ENCODE results near the gene IGF1R.

The IGF1R gene

DNA sequence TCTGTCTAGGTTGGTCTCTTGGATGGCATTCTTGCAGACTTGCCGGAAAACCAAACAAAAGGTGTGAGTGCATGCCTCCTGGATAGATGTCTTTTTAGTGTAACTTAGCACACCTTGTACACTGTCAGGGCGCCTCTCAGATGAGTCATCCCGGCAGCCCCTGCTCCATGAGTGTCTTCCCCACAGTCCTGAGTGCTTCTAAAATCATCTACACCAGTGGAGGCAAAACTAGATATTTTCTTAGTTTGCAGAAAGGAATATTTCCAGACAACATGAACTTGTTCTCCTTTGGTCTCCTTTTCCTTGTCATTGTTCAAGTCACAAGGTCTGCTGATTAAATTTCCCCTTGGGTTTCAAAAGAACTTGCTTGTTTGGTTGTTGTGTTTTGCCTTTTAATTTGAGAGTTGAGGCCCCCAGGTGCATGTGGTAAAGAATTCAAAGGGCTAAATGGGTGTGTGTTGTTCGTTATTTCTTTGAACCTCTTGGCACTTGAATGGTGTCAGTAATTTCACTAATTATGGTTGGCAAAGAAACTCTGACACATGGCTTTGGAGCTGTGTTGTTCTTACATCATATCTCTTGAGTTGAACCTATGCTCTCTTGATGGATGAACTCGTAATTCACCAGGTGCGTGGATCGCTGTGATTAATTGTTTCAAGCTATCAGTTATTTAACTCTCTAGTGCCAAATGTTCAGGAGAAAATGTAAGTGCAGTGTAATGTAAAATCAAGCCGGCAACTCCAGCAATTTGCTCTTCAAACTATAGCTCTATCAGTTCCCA lies 98.2 kb downstream of the IGF1R start:
- no peak for DNase-seq (ENCODE audit: low spot score)

DNA sequence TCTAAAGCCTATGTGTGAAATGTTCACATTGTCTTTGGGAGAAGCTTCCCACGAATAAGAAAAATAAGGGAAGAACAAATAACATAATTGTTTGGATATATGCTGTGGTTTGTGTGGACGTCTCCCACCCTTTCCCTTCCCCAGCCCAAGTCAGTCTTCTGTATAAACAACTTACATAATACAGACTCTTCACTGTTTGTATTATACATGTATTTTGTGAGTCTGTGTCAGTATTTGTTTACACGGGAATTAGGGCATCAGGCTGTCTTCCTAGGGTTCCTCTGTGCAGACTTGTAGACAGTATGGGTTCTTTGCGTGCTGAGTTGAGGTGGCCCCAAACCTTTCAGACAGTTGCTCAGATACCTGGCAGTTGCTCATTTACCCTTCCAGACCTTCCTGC lies 103.4 kb downstream of the IGF1R start:
- DNase-seq (ENCODE audit: low spot score), result no peak

DNA sequence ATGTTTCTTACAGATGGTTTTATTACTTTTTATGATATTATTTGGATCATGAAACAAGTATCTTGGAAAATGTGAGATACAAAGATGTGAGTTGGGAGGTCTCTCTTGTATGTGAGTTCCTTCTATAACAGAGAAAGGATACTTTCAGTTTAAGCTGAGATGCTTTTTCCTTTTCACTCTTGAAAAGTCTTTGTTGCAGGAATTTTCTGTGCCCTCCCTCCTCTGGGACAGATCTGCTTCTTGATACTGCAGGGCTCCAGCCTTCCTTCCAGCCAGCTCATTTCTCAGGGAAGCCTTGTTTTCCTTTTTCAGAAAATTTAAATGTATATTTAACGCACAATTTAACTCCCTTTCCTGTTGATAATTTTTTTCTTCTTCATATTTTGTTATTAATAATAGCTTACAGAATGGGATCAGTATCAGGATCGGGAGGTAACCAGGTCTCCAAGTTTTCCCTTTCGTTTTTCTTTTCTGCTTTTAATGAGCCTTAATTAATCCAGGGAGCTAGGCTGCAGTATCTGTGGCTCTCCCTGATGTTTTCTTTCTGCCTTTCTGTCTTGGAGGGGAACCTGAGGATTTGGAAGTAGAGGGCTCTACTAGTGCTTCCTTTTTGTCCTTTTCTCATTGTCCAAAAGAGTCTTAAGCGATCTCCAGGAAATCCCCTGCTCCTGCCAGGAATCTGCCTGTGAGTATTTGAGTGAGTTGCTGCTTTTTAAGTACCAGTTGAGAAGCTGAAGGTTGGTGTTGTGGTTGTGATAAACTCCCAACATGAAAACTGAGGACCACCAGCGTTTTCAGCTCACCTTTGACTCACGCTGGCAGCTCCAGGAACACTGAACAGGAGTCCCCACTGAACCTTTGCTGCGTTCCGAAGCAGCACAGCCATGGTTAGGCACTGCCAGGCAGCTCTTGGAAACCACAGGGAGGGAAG lies 105.7 kb downstream of the IGF1R start:
- no peak for DNase-seq (ENCODE audit: low spot score)

DNA sequence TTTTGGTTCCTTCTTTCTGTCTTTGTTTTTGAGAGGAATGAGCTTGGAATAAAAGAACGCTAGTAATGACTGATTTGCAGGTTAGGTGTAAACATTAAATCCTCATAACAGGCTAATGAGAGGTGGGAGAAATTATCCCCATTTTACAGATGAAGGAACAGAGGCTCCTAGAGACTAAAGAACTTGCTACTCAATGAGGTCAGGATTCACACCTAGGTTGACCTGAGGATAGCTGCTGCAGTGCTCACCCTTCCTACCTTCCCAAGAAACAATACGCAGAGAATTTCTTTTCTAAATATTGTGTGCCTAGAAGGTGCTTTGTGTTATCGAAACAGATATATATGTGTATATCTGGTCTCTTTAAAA lies 106.3 kb downstream of the IGF1R start:
- no peak for DNase-seq (ENCODE audit: low spot score)

DNA sequence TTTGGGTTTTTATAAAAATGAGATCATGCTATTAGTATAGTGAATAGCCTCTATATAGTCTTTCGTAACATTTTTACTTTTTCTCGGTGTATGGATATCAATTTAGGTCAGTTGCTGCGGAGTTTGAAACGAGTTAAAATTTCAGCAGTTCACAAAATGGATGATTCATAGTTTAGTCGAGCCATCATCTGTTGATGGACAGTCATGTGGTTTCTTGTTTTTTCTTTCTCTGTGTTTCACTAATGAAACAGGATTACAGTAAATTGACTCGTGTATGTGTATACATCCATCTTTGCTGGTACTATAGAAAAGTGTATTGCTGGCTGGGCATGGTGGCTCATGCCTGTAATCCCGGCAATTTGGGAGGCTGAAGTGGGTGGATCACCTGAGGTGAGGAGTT lies 106.8 kb downstream of the IGF1R start:
- DNase-seq (ENCODE audit: low spot score), result no peak

DNA sequence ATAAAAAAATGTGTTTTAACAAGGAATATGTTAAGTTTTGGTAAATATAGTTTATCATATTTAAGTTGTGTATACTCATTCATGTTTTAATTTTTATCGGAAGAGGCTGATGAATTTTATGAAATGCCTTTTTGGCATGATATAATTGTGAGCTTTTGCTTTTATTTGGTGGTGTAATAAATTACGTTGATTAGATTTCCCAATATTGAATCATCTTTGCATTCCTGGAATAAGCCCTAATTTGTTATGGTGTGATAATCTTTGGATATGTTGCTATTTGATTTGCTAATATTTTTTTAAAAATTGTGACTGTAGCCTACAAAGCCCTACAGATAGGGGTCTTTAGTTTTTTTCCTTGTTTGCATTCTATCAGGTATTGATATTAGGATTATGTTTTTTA lies 107.4 kb downstream of the IGF1R start:
- DNase-seq (ENCODE audit: low spot score), result no peak

DNA sequence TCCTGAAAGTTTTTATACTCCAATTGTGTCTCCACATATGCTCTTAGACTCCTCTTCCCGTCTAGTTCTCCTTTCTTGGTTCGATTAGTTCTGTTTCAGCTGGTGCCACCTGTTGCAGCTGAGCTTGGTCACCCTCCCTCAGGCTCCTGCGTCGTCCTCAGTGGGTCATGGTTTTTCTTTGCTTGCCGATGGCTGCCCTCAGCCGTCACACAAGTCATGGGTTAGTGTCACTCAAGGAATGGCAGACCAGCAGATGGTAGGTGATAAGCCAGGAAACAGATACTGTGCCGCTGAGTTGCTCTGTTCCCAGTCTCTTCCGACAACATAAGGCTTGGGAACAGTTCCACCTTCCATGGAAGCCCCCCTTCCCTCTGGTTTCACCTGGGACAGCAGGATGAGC lies 109.9 kb downstream of the IGF1R start:
- DNase-seq (ENCODE audit: low spot score), result no peak

DNA sequence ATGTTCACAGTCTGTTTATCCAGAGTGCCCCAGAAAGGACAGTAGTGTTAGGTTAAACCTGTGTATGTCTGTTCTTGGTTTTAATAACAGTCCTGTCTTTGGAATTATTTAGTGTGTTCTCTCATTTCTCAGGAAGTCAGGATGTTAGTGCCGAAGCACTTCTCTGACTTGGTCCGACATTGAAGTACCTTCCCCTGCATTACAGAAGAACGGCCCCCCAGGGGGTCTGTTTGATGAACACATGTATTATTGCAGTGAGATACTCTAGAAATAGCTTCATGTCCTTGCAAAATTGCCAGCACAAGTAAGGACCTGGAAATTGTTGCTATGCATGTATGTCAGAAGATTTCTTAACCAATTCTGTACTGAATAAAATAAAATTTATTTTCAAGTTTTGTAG lies 110.9 kb downstream of the IGF1R start:
- no peak for DNase-seq (ENCODE audit: low spot score)

DNA sequence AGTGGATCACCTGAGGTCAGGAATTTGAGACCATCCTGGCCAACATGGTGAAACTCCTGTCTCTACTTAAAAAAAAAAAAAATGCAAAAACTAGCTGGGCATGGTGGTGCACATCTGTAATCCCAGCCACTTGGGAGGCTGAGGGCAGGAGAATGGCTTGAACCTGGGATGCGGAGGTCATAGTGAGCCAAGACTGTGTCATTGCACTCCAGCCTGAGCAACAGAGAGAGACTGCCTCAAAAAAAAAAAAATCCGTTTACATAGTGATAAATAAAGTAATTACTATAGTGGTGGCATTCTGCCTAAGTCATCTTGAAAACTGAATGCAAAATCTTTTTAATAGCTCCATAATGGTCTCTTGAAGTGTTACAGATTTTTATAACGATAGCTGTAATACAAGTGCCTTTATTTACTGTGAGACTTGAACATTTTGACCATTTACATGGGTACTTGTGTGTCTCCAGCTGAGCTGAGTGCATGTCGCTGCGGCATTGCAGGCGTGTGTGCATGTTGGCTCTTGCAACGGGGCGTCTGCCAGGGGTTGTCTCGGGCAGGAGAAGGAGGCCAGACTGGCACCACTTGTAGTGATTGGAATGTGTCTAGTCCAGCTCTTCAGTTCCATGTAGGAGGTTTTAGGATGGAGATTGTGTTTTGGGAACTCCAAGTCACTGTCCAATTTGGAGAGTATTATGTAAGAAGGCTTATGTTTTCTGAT lies 111.9 kb downstream of the IGF1R start:
- no peak for DNase-seq (ENCODE audit: low spot score)

DNA sequence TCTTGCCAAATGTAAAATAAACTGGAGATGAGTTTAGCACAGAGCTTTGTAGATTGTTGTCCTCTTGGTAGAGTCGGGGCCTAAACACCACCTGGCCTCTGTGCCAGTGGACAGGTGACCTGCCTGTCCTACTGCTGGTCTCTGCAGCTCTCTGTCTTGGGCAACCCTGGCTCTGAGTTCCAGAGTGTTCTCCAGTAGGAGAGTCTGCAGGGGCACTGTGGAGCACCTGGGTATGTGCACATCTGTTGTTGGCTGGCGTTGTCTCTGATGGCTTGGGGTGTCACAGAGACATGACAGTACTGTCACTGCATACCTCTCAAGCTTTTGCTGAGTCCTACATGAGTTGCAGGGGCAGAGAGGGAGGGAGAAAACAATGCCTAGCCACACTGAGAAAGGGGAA lies 112.6 kb downstream of the IGF1R start:
- DNase-seq (ENCODE audit: low spot score), result no peak

DNA sequence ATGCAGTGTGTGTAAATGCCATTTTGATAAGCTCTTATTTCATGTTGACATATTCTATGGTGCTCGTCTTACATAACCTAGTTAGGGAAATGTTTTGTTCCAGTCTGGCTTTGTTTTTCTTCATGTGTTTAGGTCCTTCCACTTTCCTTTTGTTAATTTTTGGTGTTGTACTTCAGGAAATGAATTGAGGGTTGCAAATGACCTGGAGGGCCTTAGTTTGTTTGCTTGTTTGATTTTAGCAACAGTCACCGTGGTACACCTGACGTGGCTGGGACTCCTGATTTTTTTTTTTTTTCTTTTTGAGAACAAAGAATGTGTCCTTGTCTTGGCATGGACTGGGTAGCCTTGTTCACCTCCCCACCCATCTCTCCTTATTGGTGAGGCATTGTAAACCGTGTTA lies 114.8 kb downstream of the IGF1R start:
- DNase-seq (ENCODE audit: low spot score), result no peak

DNA sequence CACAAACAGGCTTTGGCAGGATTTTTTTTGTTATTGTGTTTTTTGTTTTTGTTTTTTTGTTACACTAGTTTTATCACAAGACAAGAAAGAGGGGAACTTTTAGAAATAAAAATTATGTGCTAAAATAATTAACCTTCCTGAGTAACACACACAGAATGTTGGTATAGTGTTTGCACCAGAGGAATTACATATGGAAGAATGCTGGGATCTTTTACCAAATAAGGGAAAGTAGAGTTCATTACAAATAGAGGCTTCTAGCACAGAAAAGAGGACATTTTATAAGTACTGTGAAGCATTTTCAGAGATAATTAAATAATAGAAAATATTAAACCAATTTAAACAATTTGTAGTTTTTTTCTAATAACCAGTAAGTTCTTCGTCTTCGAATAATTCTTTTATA lies 116.0 kb downstream of the IGF1R start:
- no peak for DNase-seq (ENCODE audit: low spot score)

DNA sequence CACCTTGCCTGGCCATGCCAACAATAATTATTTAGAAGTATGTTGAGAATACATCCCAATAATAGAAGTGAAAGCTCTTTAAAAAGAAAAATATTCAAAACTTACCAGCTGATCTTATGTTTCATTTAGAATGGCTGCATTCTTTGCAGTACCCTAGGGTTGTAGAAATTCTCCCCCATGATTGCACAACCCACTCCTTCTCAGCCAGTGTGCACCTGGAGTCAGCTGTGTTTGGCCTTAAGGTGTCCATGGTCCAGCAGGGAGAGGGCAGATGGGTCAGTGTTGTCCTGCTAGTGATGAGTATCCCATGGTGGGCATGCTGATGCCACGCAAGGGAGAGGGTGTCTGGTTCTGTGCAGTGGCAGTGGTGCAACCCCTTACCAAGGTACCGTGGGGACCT lies 117.3 kb downstream of the IGF1R start:
- DNase-seq (ENCODE audit: low spot score), result no peak

DNA sequence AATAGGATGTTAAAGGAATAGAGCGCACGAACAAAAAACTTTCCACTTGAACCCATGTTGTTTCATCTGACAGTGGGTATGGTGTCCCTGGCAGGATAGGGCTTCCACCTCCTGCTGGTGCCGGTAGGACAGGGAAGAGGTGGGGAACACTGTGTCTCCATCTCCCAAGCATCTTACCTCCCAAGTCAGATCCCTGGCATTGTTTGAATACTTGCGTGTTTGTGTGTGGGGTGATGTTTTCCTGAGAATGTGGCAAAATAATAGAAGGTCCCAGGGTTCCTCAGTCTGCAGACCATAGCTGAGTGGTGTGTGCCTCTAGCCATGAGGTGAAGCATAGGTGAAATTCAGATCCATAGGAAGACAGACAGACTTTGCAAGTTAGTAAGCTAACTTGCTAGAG lies 119.4 kb downstream of the IGF1R start:
- no peak for DNase-seq (ENCODE audit: low spot score)

DNA sequence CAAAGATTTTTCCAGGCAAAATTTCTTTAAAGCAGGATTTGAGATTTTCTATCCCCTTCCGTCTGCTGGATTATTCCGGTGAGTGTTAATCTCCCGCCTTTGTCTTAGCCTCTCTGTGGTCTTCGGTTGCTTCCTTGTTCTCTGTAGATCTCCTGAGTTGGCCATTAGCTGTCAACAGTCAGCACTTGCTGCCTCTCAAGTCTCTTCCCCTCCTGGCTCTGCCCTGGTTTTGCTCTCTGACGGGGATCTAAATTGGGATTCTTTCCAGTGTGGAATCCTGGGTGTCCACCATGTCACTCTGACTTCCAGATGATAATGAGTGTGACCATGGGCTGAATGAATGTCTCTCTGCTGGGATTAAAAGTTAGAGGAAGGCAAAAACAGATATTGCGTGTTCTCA lies 121.5 kb downstream of the IGF1R start:
- no peak for DNase-seq (ENCODE audit: low spot score)

DNA sequence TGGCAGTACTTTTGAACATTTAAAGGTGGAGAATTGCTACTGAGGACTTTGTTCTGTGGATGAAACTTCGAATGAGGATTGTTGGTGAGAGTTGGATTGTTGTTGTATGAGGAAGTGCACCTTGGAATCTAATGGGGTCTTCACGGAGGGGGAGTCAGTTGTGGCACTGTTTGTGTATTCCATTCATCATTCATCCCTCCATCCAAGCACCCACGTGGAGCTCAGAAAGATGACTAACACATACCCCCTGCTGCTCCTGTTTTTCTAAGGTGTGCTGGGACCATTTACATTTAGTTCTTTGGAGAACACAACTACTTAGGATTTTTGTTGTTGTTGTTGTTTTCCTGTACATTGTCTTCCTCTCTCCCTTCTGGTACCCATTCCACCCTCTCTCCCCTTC lies 122.6 kb downstream of the IGF1R start:
- no peak for DNase-seq (ENCODE audit: low spot score)

DNA sequence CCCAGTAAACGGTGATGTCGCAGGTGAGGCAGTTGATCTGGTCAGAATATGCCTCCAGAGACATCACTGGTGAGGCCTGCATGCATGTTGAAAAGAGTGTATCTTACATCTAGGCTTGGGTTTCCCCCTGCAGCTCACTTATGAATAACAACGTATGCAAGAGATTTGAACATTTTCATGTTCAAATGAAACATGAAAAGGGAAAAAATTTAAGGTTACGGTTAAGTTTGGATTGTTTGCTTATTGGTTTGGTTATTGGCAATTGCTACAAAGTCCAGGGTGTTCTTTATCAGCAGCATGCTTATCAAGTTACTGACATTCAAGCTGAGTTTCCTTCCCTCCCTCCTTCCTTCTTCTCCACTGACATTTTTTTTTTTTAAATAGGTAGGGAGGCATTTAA lies 123.2 kb downstream of the IGF1R start:
- no peak for DNase-seq (ENCODE audit: low spot score)

DNA sequence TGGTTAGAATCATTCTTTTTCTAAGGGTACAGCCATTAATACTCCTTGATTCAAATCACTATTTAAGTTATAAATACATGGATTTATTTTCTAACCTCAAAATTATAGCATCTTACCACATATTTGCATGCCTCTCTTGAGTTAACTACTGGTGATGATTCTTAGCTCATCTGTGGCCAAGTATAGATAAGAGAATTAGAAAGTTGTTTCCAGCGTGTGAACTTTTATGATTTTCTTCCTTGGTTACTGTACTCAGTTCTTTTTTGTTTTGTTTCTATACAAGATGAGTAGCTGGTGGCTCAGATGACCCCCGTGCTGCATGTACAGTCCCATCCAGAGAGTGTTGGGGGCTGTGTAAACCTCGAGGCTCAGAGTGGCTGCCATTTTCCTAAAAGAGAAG lies 124.6 kb downstream of the IGF1R start:
- DNase-seq (ENCODE audit: low spot score), result no peak

DNA sequence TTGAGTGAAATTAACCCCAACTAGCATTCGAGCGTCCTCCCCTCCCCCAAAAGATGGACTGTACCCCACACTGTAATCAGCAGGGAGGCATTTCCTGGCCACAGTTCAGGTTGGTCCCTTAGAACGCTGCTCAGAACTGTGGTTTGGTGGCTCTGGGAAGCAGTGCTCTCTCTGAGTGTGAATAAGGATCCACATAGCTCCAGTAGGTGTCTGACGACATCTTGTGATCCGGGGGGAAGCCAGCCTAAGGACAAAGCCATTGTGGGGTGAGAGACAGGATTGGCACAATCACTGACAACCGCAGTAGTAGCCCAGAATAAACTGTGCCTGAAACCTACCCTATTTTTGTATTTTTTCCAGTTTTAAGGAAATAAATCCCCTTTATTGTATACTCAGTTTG lies 125.3 kb downstream of the IGF1R start:
- no peak for DNase-seq (ENCODE audit: low spot score)

DNA sequence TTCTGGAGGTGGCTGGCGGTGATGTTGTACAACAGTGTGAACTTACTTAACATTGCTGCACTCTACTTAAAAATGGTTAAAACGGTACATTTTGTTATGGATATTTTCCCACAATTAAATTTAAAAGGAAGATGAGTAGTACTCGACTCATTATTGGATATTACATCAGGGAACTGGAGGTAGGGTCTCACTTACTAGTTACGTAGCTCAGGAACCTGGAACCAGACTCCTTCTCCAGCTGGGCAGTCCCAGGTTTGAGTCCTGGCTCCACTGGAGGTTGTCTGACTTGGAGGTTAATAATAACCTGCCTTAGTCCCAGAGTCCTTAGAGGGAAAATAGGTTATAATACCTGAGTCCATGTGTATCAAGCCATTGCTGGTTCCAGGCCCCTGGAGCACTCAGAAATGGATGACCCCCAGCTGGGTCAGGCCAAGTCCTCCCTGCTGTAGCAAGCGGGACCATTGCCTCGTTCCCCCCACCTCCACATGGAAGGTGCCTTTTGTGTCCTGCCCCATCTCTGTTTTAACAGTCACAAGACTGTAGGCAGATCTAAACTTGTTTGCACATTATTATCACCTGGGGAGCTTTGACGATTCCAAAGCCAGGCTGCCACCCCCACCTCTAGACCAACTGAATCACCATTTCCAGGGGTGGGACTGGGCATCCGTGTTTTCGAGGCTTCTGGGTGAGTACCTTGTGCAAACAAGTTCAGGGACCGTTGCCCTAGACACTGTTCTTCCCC lies 126.6 kb downstream of the IGF1R start:
- DNase-seq (ENCODE audit: low spot score), result no peak

DNA sequence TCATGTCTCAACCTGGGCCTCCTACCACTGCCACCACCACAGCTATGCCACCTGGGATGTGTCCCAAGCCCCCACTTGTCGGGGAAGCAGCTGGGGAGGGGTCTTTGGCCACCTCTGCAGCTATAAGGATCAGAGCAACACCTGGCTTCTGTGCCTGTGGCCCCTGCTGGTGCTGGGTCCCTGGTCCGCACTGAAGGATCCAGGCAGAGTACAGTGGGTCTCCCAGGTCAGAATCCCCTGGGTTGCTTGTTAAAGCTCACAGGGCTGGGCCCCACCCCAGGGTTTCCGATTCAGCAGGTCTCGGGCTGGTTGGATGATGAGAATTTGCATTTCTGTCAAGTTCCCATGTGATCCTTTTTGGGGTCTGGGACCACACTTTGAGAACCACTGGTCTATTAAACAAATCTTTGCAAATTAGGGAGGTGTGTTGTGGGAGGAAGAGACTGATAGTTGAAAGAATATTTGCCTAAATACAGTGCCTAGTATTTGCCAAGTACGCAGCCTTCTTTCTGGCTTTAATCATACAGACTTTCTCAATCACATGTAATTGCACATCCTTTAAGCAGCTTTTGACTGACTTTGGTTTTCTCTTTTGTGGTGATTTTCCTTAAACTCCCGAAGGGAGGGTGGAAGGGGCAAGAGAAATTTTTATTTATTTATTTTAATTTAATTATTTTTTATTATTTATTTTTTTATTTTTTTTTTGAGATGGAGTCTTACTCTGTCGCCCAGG lies 127.3 kb downstream of the IGF1R start:
- no peak for DNase-seq (ENCODE audit: low spot score)

All from D341Med (cell line).